ENCODE results near the gene UBXN6.

- TF ChIP-seq CTCF (conservative IDR thresholded peaks at IDR 0.05; ENCODE audit: low read depth in 2 of 2) (no peak), EZH2 (IDR thresholded peaks at IDR 0.05; ENCODE audit: low read depth, unreplicated experiment) (no peak), POLR2AphosphoS5 (IDR thresholded peaks at IDR 0.05; ENCODE audit: low read depth) (peak; percentile 44), ZNF114 (CRISPR knock-in tag; IDR thresholded peaks at IDR 0.05) (no peak), EZH2phosphoT487 (IDR thresholded peaks at IDR 0.05; ENCODE audit: unreplicated experiment) (no peak), REST (IDR thresholded peaks at IDR 0.05; ENCODE audit: unreplicated experiment) (no peak), ZNF331 (CRISPR knock-in tag; IDR thresholded peaks at IDR 0.05; ENCODE audit: low read depth) (no peak), CREB1 (CRISPR knock-in tag; IDR thresholded peaks at IDR 0.05; ENCODE audit: low read depth) (no peak), STAT1 (IDR thresholded peaks at IDR 0.05; ENCODE audit: unreplicated experiment) (no peak), ETS1 (IDR thresholded peaks at IDR 0.05) (no peak), JUNB (IDR thresholded peaks at IDR 0.05; ENCODE audit: unreplicated experiment) (no peak)
Observed at GRCh38 chr19:4444765-4445741, 12.5 kb downstream of the UBXN6 start.
